HL-60/S4 treated with phorbol 12-myristate 13-acetate at 8.2 ng/mL for 4 days and 3 days (cell line): Measurements from ENCODE around the gene MEA1.

ENCODE experiments used
- in situ Hi-C: fragments of 300-500 bp; cut with MboI; formaldehyde crosslinking; loops from 2 replicates; pipeline ENCODE4 v1.15.0; 2022; ENCODE audit warnings: low sequenced_read_pairs

Gene MEA1

GRCh38 chr6:42978487-42978838 is 35.3 kb downstream of the MEA1 start:
- in situ Hi-C loops, result no loop called here

DNA sequence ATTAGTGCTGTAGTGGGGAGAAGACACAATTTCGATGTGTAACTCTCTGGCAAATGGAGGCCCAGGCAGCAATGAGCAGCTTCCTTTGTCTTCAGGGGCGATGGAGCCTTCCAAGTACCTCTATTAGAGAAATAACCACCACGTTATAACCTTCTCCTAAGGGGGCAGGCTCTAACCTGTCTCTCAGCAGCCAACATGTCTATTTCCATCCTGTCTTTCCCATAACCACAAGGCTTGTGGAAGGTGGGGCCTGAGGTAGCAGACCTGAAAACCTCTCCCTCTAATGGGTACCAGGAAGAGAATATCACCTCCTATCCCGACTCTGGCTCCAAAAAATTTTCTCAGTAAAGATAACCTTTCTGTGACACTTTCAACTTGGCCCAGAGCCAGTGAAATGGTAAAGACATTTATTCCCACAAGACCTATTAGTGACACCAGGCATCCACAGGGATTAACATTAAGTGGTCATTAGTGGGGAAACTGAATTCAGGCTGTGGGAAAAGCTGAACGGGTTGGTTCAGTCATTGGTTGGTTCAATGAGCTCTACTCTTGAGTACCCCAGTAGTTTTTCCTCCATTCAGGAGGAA is 38.7 kb downstream of the MEA1 start:
- in situ Hi-C loops, result no loop called here

DNA sequence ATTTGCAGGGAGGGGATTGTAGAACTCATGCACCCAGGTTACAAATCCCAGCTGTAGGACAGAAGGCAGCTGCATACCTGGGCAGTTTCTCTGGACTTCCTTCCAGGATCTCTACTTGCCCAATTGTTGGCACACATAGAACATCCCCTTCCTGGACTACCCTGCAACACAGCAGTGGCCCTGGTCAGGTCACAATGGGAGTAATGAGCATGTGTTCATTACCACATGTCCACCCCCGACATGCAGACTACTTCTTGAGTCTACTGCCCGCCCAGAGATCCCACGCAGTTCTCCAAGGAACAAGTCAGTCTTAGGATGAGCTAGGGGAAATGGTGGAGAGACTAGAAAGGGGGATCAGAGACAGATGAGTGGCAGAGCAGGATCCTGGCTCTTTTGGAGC is 39.8 kb downstream of the MEA1 start:
- in situ Hi-C loops, result no loop called here

DNA sequence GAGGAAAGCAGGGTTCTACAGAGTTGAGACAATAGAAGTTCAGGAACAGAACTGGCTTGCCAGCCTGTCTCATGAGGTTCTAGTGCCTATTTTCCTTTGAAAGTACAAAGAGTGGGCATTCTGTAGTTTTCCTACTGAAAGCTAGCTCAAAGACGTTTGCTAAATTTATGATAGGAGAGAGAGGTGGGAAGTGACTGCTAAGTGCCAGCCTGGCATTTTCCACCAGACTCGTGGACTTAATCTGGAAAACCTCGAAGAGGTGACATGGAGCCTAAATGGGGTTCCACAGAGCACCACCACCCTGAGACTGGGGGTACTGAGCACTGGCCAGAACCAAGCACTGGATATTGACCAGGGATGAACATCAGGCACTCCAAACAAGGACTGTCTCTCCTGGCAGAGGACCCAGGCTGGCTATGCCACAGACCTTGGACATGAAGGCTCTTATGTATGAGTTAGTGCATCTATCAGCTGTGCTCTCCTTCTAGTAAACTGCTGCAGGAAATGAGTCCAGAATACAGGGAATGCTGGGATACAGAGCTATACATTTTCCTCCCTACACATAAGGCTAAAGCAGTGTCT is 41.9 kb downstream of the MEA1 start:
- in situ Hi-C loops, result no loop called here

DNA sequence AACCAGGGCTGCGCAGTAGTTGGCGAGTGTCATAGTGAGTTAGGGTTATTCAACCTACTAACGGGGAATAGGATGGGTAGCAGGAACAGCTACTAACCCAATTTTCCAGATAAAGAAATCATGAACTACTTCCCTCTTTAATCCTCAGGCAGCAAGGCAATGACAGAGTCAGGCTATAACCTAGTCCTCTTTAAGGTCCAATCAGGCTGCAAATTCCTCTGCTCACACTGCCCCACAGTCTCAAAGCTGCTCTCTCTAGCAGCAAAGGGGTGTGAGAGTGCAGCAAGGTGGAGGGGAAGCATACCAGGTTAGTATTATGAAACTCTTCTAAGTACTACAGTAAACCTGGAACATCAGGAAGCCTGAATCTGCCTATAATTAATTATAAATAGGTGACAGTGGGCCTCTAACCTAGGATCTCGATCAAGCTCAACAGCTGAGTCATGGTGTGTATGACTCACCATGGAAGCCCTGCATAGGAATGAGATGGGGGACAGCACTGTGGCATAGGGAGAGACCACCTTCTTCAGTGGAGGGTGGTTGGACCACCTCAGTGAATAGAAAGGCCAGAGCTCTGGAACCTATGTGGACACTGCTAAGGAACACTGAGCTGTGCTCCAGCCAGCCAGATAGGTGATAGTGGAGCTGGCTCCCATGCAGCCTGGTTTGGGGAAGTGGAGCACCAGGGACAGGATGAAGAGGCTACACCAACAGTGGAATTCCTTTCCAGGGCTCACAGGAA is 42.7 kb downstream of the MEA1 start:
- in situ Hi-C loops, result no loop called here

DNA sequence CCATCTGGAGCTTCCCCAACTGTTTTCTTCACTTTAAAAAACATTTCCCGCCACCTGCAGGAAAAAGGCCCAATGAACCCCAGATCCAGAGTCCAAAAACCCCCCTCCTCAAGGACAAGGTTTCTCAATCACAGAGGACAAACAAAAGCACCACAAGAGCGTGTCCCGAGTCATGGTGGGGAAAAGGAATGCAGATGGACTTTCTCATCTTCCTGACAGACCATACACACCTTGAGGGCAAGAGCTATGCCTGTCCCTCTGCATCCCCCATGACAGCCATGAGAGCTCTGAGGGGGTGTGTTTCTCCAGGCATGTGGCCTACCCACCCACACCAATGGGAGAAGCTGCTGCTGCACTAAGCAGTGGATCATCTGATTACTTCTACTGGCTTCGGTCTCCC is 43.8 kb downstream of the MEA1 start:
- in situ Hi-C loops, result no loop called here

GRCh38 chr6:42969431-42969830 is 44.3 kb downstream of the MEA1 start:
- in situ Hi-C loops, result no loop called here

DNA sequence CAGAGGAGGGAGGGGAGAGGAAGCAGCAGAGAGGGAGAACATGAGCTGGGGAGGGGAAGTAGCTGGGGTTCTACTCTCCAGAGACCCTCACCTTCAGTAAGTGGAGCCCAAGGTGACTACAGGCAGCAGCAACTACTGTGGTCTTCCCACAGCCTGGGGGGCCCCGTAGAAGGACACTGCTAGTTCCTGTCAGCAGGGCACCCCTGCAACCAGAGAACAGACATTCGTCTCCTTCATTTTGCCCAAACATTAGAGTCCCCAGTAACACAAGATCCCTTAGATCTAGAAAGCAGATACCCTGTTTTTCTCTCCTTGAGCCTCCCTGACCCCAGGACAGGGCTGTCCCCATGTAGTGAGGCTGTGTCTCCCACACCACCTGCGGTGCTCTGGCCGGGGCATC is 45.0 kb downstream of the MEA1 start:
- in situ Hi-C loops, result no loop called here

DNA sequence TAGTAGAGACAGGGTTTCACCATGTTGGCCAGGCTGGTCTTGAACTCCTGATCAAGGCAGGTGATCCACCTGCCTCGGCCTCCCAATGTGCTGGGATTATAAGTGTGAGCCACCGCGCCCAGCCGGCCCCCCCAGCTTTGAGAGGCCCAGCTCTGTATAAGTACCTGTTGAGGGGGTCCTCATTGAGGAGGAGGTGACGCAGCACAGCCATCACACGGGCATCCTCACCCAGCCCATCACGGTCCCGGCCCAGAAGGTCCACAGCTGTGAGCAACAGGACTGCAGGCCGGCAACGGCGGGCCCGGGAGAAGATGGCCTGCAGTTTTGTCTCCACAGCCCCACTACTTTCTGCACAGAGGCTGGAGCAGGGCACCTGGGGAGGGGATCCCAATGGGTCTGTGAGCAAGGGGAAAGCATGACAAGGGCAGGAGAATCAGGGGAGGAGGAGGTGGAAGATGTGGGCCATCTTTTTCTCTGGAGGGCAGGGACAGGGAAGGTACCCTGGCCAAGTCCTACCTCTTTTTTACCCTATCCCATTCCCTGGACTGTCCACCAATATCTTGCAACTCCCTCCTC is 45.5 kb downstream of the MEA1 start:
- in situ Hi-C loops, result no loop called here

DNA sequence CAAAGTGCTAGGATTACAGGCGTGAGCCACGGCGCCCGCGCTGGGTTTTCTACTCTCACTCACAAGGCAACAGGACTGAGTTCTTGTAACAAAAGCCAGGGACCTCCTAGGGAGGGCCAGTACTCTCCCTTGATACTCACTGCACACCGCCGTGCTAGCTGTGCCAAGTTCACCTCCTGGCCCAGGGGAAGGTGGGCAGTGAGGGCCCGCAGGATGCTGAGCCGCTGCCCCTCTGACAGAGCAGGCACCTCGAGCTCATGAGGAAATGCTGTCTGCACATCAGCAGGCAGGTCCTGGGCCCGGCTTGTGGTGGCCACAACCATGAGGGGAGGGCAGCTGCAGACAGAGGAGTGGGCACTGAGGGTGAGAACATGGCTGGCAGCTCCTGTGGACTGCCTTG is 46.5 kb downstream of the MEA1 start:
- in situ Hi-C loops, result no loop called here

DNA sequence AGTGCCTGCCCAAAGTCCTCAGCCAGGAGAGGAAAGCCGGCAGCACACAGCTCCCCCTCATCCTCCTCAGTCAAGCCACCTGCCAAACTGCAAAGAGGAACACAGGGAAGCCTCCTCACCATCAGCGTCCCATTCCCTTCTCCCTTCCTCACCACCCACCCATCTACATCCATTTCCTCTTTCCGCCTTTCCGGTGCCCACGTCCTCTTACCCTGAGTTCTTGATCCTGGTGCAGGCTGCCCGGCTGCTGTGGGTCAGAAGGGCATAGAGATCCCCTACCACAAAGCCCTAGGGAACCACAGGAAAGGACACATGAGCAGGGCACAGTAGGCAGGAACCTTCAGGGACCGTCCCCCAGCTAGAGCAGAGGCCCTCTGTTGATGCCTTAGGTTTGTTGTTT is 47.2 kb downstream of the MEA1 start:
- in situ Hi-C loops, result no loop called here

GRCh38 chr6:42963855-42964605 is 49.7 kb downstream of the MEA1 start:
- in situ Hi-C loops, result no loop called here

GRCh38 chr6:42963179-42963854 is 50.4 kb downstream of the MEA1 start:
- in situ Hi-C loops, result no loop called here

GRCh38 chr6:42962502-42963178 is 51.1 kb downstream of the MEA1 start:
- in situ Hi-C loops, result no loop called here

- in situ Hi-C loops, result no loop called here
Measured at GRCh38 chr6:42962096-42962495, 51.6 kb downstream of the MEA1 start.
